WTC11 (cell line): ENCODE measurements around the gene PDZK1. TPM values are rescaled to one million over a fixed set of nuclear protein-coding genes. Genes with fewer than 3 reads are reported as not detected.

Source experiments
- ATAC-seq: fragments of 200-7000 bp; cut with Tn5 transposase; 2 replicates; pipeline ENCODE4 v1.10.0; 2021; ENCODE audit warnings: mild to moderate bottlenecking, moderate library complexity
- CTCF ChIA-PET: fragments of 300-600 bp; sonication (Branson Sonifier 250); formaldehyde crosslinking; loops from one replicate; lab custom pipeline; 2021; ENCODE audit warnings: antibody characterized with exemption; lab: Charles Lee
- POLR2A ChIA-PET: fragments of 350-600 bp; sonication (Branson Sonifier 250); formaldehyde crosslinking; loops from one replicate; lab custom pipeline; 2021; ENCODE audit warnings: antibody characterized with exemption; lab: Charles Lee
- DNase-seq: peaks from one replicate; pipeline ENCODE4 v3.0.0; 2021; ENCODE audit warnings: low spot score
- H3K27ac Mint-ChIP-seq: 2 replicates; pipeline ENCODE4 v1.8.0; 2021; ENCODE audit warnings: mixed read lengths
- H3K27me3 Mint-ChIP-seq: 2 replicates; pipeline ENCODE4 v1.8.0; 2021; ENCODE audit warnings: low read depth, mild to moderate bottlenecking, moderate library complexity, mixed read lengths
- H3K36me3 Mint-ChIP-seq: 2 replicates; pipeline ENCODE4 v1.8.0; 2021; ENCODE audit warnings: mixed read lengths
- H3K4me1 Mint-ChIP-seq: 2 replicates; pipeline ENCODE4 v1.8.0; 2022; ENCODE audit warnings: mixed read lengths
- H3K4me3 Mint-ChIP-seq: 2 replicates; pipeline ENCODE4 v1.8.0; 2021; ENCODE audit warnings: mild to moderate bottlenecking, moderate library complexity, mixed read lengths
- H3K9me3 Mint-ChIP-seq: 2 replicates; pipeline ENCODE4 v1.8.0; 2021; ENCODE audit warnings: mixed read lengths
- ARID4B ChIP-seq: sonication (generic); formaldehyde crosslinking; IDR thresholded peaks from 2 replicates; pipeline ENCODE4 v1.8.0; 2023; ENCODE audit warnings: missing genetic modification reagents, mild to moderate bottlenecking, borderline replicate concordance
- E2F4 ChIP-seq: sonication (generic); formaldehyde crosslinking; IDR thresholded peaks from 2 replicates; pipeline ENCODE4 v1.8.1; 2022; ENCODE audit warnings: low read depth, mild to moderate bottlenecking, moderate library complexity, missing genetic modification reagents, borderline replicate concordance
- HMGXB4 ChIP-seq: sonication (generic); formaldehyde crosslinking; IDR thresholded peaks from 2 replicates; pipeline ENCODE4 v1.8.1; 2023; ENCODE audit warnings: mild to moderate bottlenecking, moderate library complexity, missing genetic modification reagents
- MYBL2 ChIP-seq: sonication (generic); formaldehyde crosslinking; IDR thresholded peaks from 2 replicates; pipeline ENCODE4 v1.8.1; 2023; ENCODE audit warnings: mild to moderate bottlenecking, moderate library complexity, missing genetic modification reagents
- NR1H2 ChIP-seq: sonication (generic); formaldehyde crosslinking; IDR thresholded peaks from 2 replicates; pipeline ENCODE4 v1.9.0; 2021; ENCODE audit warnings: mild to moderate bottlenecking, moderate library complexity, missing genetic modification reagents
- RELA ChIP-seq: sonication (generic); formaldehyde crosslinking; IDR thresholded peaks from 2 replicates; pipeline ENCODE4 v1.8.1; 2022; ENCODE audit warnings: missing genetic modification reagents, mild to moderate bottlenecking, borderline replicate concordance
- USF1 ChIP-seq: sonication (generic); formaldehyde crosslinking; IDR thresholded peaks from 2 replicates; pipeline ENCODE4 v1.8.0; 2022; ENCODE audit warnings: mild to moderate bottlenecking, missing genetic modification reagents
- ZNF232 ChIP-seq: sonication (generic); formaldehyde crosslinking; IDR thresholded peaks from 2 replicates; pipeline ENCODE4 v1.8.0; 2022; ENCODE audit warnings: mild to moderate bottlenecking, missing genetic modification reagents
- ZSCAN18 ChIP-seq: fragments of 250-450 bp; sonication (Bioruptor Pico); IDR thresholded peaks from 2 replicates; pipeline ENCODE4 v2.1.2; 2022; ENCODE audit warnings: mild to moderate bottlenecking, moderate library complexity
- total RNA-seq: library from RNA; stranded (reverse); gene quantifications from 3 replicates; pipeline ENCODE4 v1.2.3, GENCODE V29; 2021
- TF ChIP-seq, protein P1 (sequence below): fragments of 250-450 bp; sonication (Bioruptor Pico); IDR thresholded peaks from 2 replicates; pipeline ENCODE4 v1.9.0; 2021; ENCODE audit warnings: mild to moderate bottlenecking

PDZK1 gene
- total RNA-seq, 1 experiment from 2014 or later, result 0.77 TPM

DNA sequence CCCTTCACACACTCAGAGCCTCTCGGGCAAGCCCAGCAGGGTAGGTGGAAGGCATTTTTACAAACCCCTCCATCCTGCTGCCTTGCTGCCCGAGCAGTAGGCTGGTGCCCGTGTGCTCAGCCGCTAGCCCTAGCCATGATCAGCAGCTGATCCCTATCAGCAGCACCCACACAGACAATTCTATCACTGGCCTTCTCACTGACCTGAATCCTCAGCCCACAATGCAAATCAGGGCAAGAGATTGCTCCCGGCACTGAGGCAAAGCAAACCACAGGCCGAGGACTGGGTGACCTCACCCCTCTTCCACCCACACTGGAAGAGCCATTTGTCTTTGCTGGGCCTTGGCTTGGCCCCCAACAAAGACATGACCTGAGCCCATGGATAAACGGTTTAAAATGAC is 895 bp upstream of the PDZK1 start (continued):
- no peak for TF ChIP-seq ARID4B (CRISPR knock-in tag)

DNA sequence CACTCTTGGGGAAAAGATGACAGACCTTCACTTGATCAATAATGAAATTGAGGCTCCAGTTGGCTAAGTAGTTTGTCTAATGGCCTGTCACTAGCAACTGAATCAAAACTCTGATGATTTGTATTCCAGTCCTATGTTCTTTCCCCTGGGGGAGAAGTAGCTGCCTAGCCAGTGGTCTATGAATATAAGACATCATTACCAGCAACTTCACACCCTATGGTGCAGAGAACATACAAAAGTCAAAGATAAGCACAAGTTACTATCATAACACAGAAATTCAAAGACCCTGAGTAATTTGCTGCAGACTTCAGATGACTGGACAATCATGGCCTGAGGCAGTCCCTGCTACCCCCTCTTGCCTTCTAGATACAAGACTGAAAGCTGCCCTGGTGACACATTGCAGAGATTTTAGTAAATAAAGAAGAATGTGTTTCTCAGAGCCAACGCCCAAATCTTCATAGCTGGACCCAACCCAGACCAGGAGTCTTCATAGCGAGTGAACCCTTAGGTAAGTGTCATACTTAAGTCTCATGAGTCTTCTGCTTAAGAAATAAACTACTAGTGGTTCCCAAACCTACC is 993 bp downstream of the PDZK1 start:
- DNase-seq (no peak), ATAC-seq (no peak)
- Mint-ChIP-seq H3K27ac (no peak overlapping the region), H3K36me3 (no peaks in the 10 kb centered on the region), H3K4me1 (peaks cover 16% of the 10 kb centered on the region), H3K4me3 (no peak overlapping the region), H3K27me3 (no peaks in the 10 kb centered on the region; the same call in 1 of the 2 replicates), H3K9me3 (peaks cover 4% of the 10 kb centered on the region; the same call in 1 of the 2 replicates)
- CTCF ChIA-PET, result no interaction called here
- POLR2A ChIA-PET, result no interaction called here
- TF ChIP-seq MYBL2 (CRISPR knock-in tag), result no peak
- TF ChIP-seq, protein P1, sequence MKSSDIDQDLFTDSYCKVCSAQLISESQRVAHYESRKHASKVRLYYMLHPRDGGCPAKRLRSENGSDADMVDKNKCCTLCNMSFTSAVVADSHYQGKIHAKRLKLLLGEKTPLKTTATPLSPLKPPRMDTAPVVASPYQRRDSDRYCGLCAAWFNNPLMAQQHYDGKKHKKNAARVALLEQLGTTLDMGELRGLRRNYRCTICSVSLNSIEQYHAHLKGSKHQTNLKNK (CRISPR knock-in tag), result no peak

DNA sequence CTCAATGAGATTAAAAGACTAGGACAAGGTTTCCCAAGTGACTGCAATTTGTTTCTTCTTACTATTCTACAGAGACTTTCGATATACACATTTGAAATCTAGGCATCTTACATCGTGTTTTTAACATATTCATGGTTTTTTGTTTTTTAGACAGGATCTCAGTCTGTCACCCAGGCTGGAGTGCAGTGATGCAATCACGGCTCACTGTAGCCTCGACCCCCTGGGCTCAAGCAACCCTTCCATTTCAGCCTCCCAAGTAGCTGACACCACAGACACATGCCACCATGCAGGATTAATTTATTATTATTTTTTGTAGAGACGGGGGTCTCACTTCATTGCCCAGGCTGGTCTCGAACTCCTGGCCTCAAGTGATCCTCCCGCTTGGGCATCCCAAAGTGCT is 1.5 kb downstream of the PDZK1 start:
- H3K4me1 Mint-ChIP-seq, result peaks cover 16% of the 10 kb centered on the region
- ChIA-PET POLR2A (no interaction called here), CTCF (no interaction called here)
- H3K36me3 Mint-ChIP-seq, result no peaks in the 10 kb centered on the region
- no peak overlapping the region for H3K27ac Mint-ChIP-seq
- no peak for TF ChIP-seq HMGXB4 (CRISPR knock-in tag)
- TF ChIP-seq RELA (CRISPR knock-in tag), result no peak
- TF ChIP-seq ZSCAN18, result no peak
- no peak for TF ChIP-seq NR1H2
- TF ChIP-seq E2F4 (CRISPR knock-in tag), result no peak
- TF ChIP-seq USF1, result no peak
- no peak for TF ChIP-seq ZNF232 (CRISPR knock-in tag)
- no peak overlapping the region for H3K4me3 Mint-ChIP-seq
- no peaks in the 10 kb centered on the region; the same call in 1 of the 2 replicates for H3K27me3 Mint-ChIP-seq
- no peak for ATAC-seq
- H3K9me3 Mint-ChIP-seq, result peaks cover 4% of the 10 kb centered on the region; the same call in 1 of the 2 replicates
- DNase-seq, result no peak
